Breast epithelium (tissue), 3 donors: Measurements from ENCODE around the gene SORBS1.

Experiments used
- POLR2AphosphoS5 ChIP-seq, 3 donors: sonication (generic); formaldehyde crosslinking; IDR thresholded peaks; one replicate each; pipeline ENCODE4 v1.6.1; 2017; ENCODE audit warnings: antibody characterized with exemption in 3 of 3
- TF ChIP-seq, protein P1 (sequence below), 3 donors: fragments of 450-650 bp; IDR thresholded peaks; one replicate each; pipeline ENCODE4 v1.5.1; 2016 to 2017; ENCODE audit warnings: antibody characterized with exemption in 3 of 3, mild to moderate bottlenecking in 3 of 3, moderate library complexity in 3 of 3

DNA sequence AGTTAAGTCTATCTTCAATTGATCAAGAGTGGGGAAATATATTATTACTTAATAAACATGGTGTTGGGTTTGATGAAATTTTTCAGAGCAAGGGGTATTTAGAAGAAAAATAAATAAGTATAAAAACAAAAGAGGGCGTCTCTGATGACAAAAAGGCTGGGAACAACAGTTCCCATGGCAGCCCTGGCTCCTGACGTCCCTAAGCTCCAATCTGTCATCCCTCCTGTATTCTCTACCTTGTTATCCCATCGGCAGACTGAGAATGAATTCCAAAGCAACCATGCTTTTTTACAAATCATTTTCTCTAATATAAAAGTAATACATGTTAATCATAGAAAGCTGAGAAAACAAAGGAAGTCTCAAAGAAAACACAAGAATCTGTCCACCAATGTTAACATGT lies 55.5 kb downstream of the SORBS1 start:
- TF ChIP-seq POLR2AphosphoS5 (IDR thresholded peaks at IDR 0.05): no peak
- TF ChIP-seq, protein P1, sequence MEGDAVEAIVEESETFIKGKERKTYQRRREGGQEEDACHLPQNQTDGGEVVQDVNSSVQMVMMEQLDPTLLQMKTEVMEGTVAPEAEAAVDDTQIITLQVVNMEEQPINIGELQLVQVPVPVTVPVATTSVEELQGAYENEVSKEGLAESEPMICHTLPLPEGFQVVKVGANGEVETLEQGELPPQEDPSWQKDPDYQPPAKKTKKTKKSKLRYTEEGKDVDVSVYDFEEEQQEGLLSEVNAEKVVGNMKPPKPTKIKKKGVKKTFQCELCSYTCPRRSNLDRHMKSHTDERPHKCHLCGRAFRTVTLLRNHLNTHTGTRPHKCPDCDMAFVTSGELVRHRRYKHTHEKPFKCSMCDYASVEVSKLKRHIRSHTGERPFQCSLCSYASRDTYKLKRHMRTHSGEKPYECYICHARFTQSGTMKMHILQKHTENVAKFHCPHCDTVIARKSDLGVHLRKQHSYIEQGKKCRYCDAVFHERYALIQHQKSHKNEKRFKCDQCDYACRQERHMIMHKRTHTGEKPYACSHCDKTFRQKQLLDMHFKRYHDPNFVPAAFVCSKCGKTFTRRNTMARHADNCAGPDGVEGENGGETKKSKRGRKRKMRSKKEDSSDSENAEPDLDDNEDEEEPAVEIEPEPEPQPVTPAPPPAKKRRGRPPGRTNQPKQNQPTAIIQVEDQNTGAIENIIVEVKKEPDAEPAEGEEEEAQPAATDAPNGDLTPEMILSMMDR (IDR thresholded peaks at IDR 0.05): no peak
